Sigmoid colon (tissue), 4 donors: Measurements from ENCODE around the gene GMPR2.

ENCODE experiments used
- CTCF ChIP-seq, 4 experiments: fragments of 450-650 bp in 3 of 4; fragments of 200-600 bp in 1 of 4; IDR thresholded peaks; one replicate each; pipeline ENCODE4 v1.5.1; 2016 to 2019; ENCODE audit warnings: antibody characterized with exemption in 4 of 4, mild to moderate bottlenecking in 3 of 4, moderate library complexity in 2 of 4
- POLR2AphosphoS5 ChIP-seq, 4 donors: sonication (generic); formaldehyde crosslinking; IDR thresholded peaks; one replicate each; pipeline ENCODE4 v1.6.1; 2017; ENCODE audit warnings: antibody characterized with exemption in 4 of 4

GRCh38 chr14:24211311-24211710 is 21.4 kb upstream of the GMPR2 start:
- TF ChIP-seq CTCF (IDR thresholded peaks at IDR 0.05) (no peak), POLR2AphosphoS5 (IDR thresholded peaks at IDR 0.05) (no peak)
